Omental fat pad (tissue), 4 donors: ENCODE measurements around the gene C1orf50. TPM values are rescaled to one million over a fixed set of nuclear protein-coding genes. Genes with fewer than 3 reads are reported as not detected.

Source experiments
- ATAC-seq: fragments of 150-250 bp; one replicate; pipeline ENCODE4 v1.9.1; 2016; ENCODE audit warnings: mild to moderate bottlenecking, moderate library complexity; ENCODE audit not compliant: low FRiP score
- DNase-seq: peaks from one replicate; pipeline ENCODE4 v3.0.0-alpha.2; 2019; ENCODE audit warnings: low spot score
- CTCF ChIP-seq, 3 donors: fragments of 450-650 bp; IDR thresholded peaks; one replicate each; pipeline ENCODE4 v1.5.1; 2016 to 2017; ENCODE audit warnings: antibody characterized with exemption in 3 of 3, mild to moderate bottlenecking in 3 of 3, moderate library complexity in 2 of 3
- total RNA-seq, 4 donors: library from RNA; depleted of rRNA; stranded (reverse); fragments of >200 nt; gene quantifications; one replicate each; pipeline ENCODE4 v1.1.0, GENCODE V29; 2016

The C1orf50 gene
- total RNA-seq, 4 donors from 2014 or later = 2.4 to 4.3 (median 3.1) TPM

- TF ChIP-seq CTCF (IDR thresholded peaks at IDR 0.05) = no peak
- ATAC-seq (no peak), DNase-seq (no peak)
Observed at GRCh38 chr1:42736152-42736551, 30.9 kb upstream of the C1orf50 start.

- no peak for TF ChIP-seq CTCF (IDR thresholded peaks at IDR 0.05)
- ATAC-seq (no peak), DNase-seq (no peak)
Observed at GRCh38 chr1:42736571-42737200, 30.4 kb upstream of the C1orf50 start.

GRCh38 chr1:42737257-42737656 lies 29.8 kb upstream of the C1orf50 start:
- no peak for DNase-seq
- no peak for TF ChIP-seq CTCF (IDR thresholded peaks at IDR 0.05)
- no peak for ATAC-seq

GRCh38 chr1:42737986-42738677 lies 28.9 kb upstream of the C1orf50 start:
- TF ChIP-seq CTCF (IDR thresholded peaks at IDR 0.05) = no peak
- ATAC-seq (no peak), DNase-seq (no peak)

GRCh38 chr1:42738678-42739226 lies 28.3 kb upstream of the C1orf50 start:
- ATAC-seq = no peak
- no peak for TF ChIP-seq CTCF (IDR thresholded peaks at IDR 0.05)
- no peak for DNase-seq

GRCh38 chr1:42739753-42740700 lies 27.0 kb upstream of the C1orf50 start, which contains the start of gene CLDN19:
Gene CLDN19 (minus strand): TSS chr1:42740236. CDS start chr1:42740063, 173 bp downstream.
- ATAC-seq = no peak
- DNase-seq = no peak
- TF ChIP-seq CTCF (IDR thresholded peaks at IDR 0.05) = no peak
